Measurements from ENCODE around the gene PODXL2.

PODXL2 gene

GRCh38 chr3:127661600-127661999 is 32.6 kb downstream of the PODXL2 start:
- H3K36me3 ChIP-seq = peaks cover 76% of the 10 kb centered on the region

GRCh38 chr3:127662001-127662469 is 33.0 kb downstream of the PODXL2 start:
- Histone ChIP-seq H3K27ac (no peak overlapping the region), H3K9me3 (ENCODE audit: severe bottlenecking) (no peaks in the 10 kb centered on the region), H3K4me3 (ENCODE audit: low read depth, low read length) (no peak overlapping the region), H3K36me3 (peaks cover 80% of the 10 kb centered on the region), H3K27me3 (ENCODE audit: insufficient read depth, low read depth, severe bottlenecking) (no peaks in the 10 kb centered on the region)
- DNase-seq = no peak
- no peak for TF ChIP-seq CTCF (IDR thresholded peaks at IDR 0.05; ENCODE audit: low read depth, low read length)

More at GRCh38 chr3:127661600-127661999, 32.6 kb downstream of the PODXL2 start:
- H3K9me3 ChIP-seq (ENCODE audit: severe bottlenecking) = no peaks in the 10 kb centered on the region
- H3K27me3 ChIP-seq (ENCODE audit: insufficient read depth, low read depth, severe bottlenecking) = no peaks in the 10 kb centered on the region
- H3K4me3 ChIP-seq (ENCODE audit: low read depth, low read length) = no peak overlapping the region
- no peak for TF ChIP-seq CTCF (IDR thresholded peaks at IDR 0.05; ENCODE audit: low read depth, low read length)
- H3K27ac ChIP-seq = no peak overlapping the region
- no peak for DNase-seq

GRCh38 chr3:127663151-127663550 is 34.2 kb downstream of the PODXL2 start:
- Histone ChIP-seq H3K27me3 (ENCODE audit: insufficient read depth, low read depth, severe bottlenecking) (no peaks in the 10 kb centered on the region), H3K4me3 (ENCODE audit: low read depth, low read length) (no peak overlapping the region), H3K9me3 (ENCODE audit: severe bottlenecking) (no peaks in the 10 kb centered on the region), H3K27ac (no peak overlapping the region), H3K36me3 (peaks cover 84% of the 10 kb centered on the region)
- TF ChIP-seq CTCF (IDR thresholded peaks at IDR 0.05; ENCODE audit: low read depth, low read length) = no peak
- no peak for DNase-seq

GRCh38 chr3:127665165-127665564 is 36.2 kb downstream of the PODXL2 start:
- Histone ChIP-seq H3K27me3 (ENCODE audit: insufficient read depth, low read depth, severe bottlenecking) (no peaks in the 10 kb centered on the region), H3K36me3 (peaks cover 78% of the 10 kb centered on the region), H3K4me3 (ENCODE audit: low read depth, low read length) (no peak overlapping the region), H3K9me3 (ENCODE audit: severe bottlenecking) (no peaks in the 10 kb centered on the region), H3K27ac (no peak overlapping the region)
- DNase-seq = no peak
- TF ChIP-seq CTCF (IDR thresholded peaks at IDR 0.05; ENCODE audit: low read depth, low read length) = no peak

GRCh38 chr3:127665586-127665985 is 36.6 kb downstream of the PODXL2 start:
- Histone ChIP-seq H3K9me3 (ENCODE audit: severe bottlenecking) (no peaks in the 10 kb centered on the region), H3K27ac (no peak overlapping the region), H3K27me3 (ENCODE audit: insufficient read depth, low read depth, severe bottlenecking) (no peaks in the 10 kb centered on the region), H3K36me3 (peaks cover 74% of the 10 kb centered on the region), H3K4me3 (ENCODE audit: low read depth, low read length) (no peak overlapping the region)
- no peak for DNase-seq
- no peak for TF ChIP-seq CTCF (IDR thresholded peaks at IDR 0.05; ENCODE audit: low read depth, low read length)

- H3K27me3 ChIP-seq (ENCODE audit: insufficient read depth, low read depth, severe bottlenecking) = no peaks in the 10 kb centered on the region
- no peak overlapping the region for H3K4me3 ChIP-seq (ENCODE audit: low read depth, low read length)
- H3K36me3 ChIP-seq = peaks cover 66% of the 10 kb centered on the region
- TF ChIP-seq CTCF (IDR thresholded peaks at IDR 0.05; ENCODE audit: low read depth, low read length) = no peak
- no peak for DNase-seq
- H3K27ac ChIP-seq = no peak overlapping the region
- no peaks in the 10 kb centered on the region for H3K9me3 ChIP-seq (ENCODE audit: severe bottlenecking)
Observed at GRCh38 chr3:127666676-127667075, 37.7 kb downstream of the PODXL2 start.

Data from WERI-Rb-1 (cell line).